Endothelial cell of umbilical vein (primary cell): Measurements from ENCODE around the gene PDCD2L. TPM values are rescaled to one million over a fixed set of nuclear protein-coding genes. Genes with fewer than 3 reads are reported as not detected.
"Not testable (repeated sequence)": the region's sequence is repeated elsewhere in the genome, so short reads cannot be mapped to it uniquely, and the experiment has no call there.

Source experiments
- BruUV-seq: library from RNA; stranded (reverse); fragments of 400-500 nt; replicated peaks from 2 replicates; lab custom pipeline; 2021; lab: Mats Ljungman, UMichigan
- CTCF ChIA-PET: fragments of 300-600, 350-600 bp; sonication (Branson Sonifier 250); formaldehyde crosslinking; loops from one replicate; lab custom pipeline; 2021; ENCODE audit warnings: antibody characterized with exemption, inconsistent platforms; lab: Charles Lee
- POLR2A ChIA-PET: fragments of 300-600, 350-600 bp; sonication (Branson Sonifier 250); formaldehyde crosslinking; loops from one replicate; lab custom pipeline; 2021; ENCODE audit warnings: antibody characterized with exemption, inconsistent platforms; lab: Charles Lee
- DNase-seq: peaks from one replicate; pipeline ENCODE4 v3.0.0-alpha.2; 2011; ENCODE audit warnings: low read depth, low spot score
- FAIRE-seq: peaks from 2 replicates; lab custom pipeline; 2011; peaks lifted over from hg19 to GRCh38; lab: Jason Lieb, UNC
- H2AFZ ChIP-seq: 2 replicates; pipeline ENCODE4 v1.6.0; 2012; ENCODE audit warnings: low read depth, low read length, control low read depth, inconsistent platforms
- H3K27ac ChIP-seq: 2 replicates; pipeline ENCODE4 v1.5.1; 2011; ENCODE audit warnings: low read depth, mild to moderate bottlenecking, control low read depth, low read length, moderate library complexity; ENCODE audit not compliant: insufficient read depth
- H3K27me3 ChIP-seq, 2 experiments: 2 replicates each; pipeline versions ENCODE4 v1.6.0 to v1.6.1; 2011; ENCODE audit warnings: low read length in 2 of 2, mixed read lengths in 1 of 2; ENCODE audit not compliant: control insufficient read depth in 2 of 2, insufficient read depth in 2 of 2
- H3K36me3 ChIP-seq, 2 experiments: 2 replicates in 1 of 2; 3 replicates in 1 of 2; pipeline ENCODE4 v1.5.1; 2011; ENCODE audit warnings: low read length in 2 of 2, mild to moderate bottlenecking in 1 of 2, moderate library complexity in 1 of 2; ENCODE audit not compliant: control insufficient read depth in 2 of 2, insufficient read depth in 2 of 2; ENCODE audit errors: extremely low read depth in 1 of 2
- H3K4me1 ChIP-seq: 3 replicates; pipeline ENCODE4 v1.5.1; 2011; ENCODE audit warnings: mild to moderate bottlenecking, low read length; ENCODE audit not compliant: control insufficient read depth, insufficient read depth; ENCODE audit errors: extremely low read depth
- H3K4me2 ChIP-seq: 2 replicates; pipeline ENCODE4 v1.6.1; 2011; ENCODE audit warnings: low read length, control low read depth, mixed read lengths; ENCODE audit not compliant: insufficient read depth
- H3K4me3 ChIP-seq, 3 experiments: fragments of 200-600 bp in 1 of 3; sonication (generic), shearing (Covaris generic) in 1 of 3; replicated peaks in 1 of 3; 2 replicates each; pipeline ENCODE4 v1.5.1; 2011 to 2016; ENCODE audit warnings: control low read depth in 3 of 3, low read length in 3 of 3, mild to moderate bottlenecking in 2 of 3, inconsistent platforms in 1 of 3, low read depth in 1 of 3, moderate library complexity in 1 of 3; ENCODE audit not compliant: insufficient read depth in 1 of 3
- H3K79me2 ChIP-seq: 2 replicates; pipeline ENCODE4 v1.6.0; 2012; ENCODE audit warnings: low read length, inconsistent platforms; ENCODE audit not compliant: control insufficient read depth, insufficient read depth
- H3K9ac ChIP-seq: replicated peaks from 2 replicates; pipeline ENCODE3; 2011; ENCODE audit warnings: low read length, control low read depth; ENCODE audit not compliant: insufficient read depth; ENCODE audit errors: extremely low read depth
- H3K9me1 ChIP-seq: replicated peaks from 3 replicates; pipeline ENCODE4 v1.6.0; 2011; ENCODE audit warnings: mild to moderate bottlenecking, low read length; ENCODE audit not compliant: control insufficient read depth, insufficient read depth; ENCODE audit errors: extremely low read depth
- H3K9me3 ChIP-seq: replicated peaks from 2 replicates; pipeline ENCODE4 v1.5.1; 2012; ENCODE audit warnings: low read length, inconsistent platforms; ENCODE audit not compliant: control insufficient read depth, insufficient read depth
- H4K20me1 ChIP-seq: replicated peaks from 2 replicates; pipeline ENCODE3; 2011; ENCODE audit warnings: mild to moderate bottlenecking, low read length; ENCODE audit not compliant: control insufficient read depth, insufficient read depth; ENCODE audit errors: extremely low read depth
- CTCF ChIP-seq, 2 donors: IDR thresholded peaks; 1 replicate in 1 of 2; 2 replicates in 1 of 2; pipeline ENCODE4 v1.5.1; 2011; ENCODE audit warnings: low read length in 2 of 2, mild to moderate bottlenecking in 2 of 2, moderate library complexity in 2 of 2, control low read depth in 1 of 2, inconsistent platforms in 1 of 2, low read depth in 1 of 2; ENCODE audit not compliant: insufficient read depth in 1 of 2; ENCODE audit errors: extremely low read depth in 1 of 2
- FOS ChIP-seq: IDR thresholded peaks from 2 replicates; pipeline ENCODE4 v1.6.1; 2011; ENCODE audit warnings: mild to moderate bottlenecking, low read length, moderate library complexity, borderline replicate concordance; ENCODE audit not compliant: insufficient read depth
- MAX ChIP-seq: IDR thresholded peaks from 2 replicates; pipeline ENCODE4 v1.6.1; 2011; ENCODE audit not compliant: insufficient read depth, insufficient read length
- MYC ChIP-seq: IDR thresholded peaks from one replicate; pipeline ENCODE4 v1.6.1; 2011; ENCODE audit warnings: mild to moderate bottlenecking, low read depth, low read length
- POLR2A ChIP-seq: IDR thresholded peaks from 2 replicates; pipeline ENCODE4 v1.6.1; 2012; ENCODE audit warnings: low read depth, mild to moderate bottlenecking, control low read depth, low read length
- POLR2AphosphoS5 ChIP-seq: IDR thresholded peaks from 2 replicates; pipeline ENCODE4 v1.6.1; 2012; ENCODE audit warnings: low read depth, mild to moderate bottlenecking, control low read depth, low read length, moderate library complexity; ENCODE audit not compliant: insufficient read depth
- dilution Hi-C: fragments of 300-500 bp; cut with MboI; formaldehyde crosslinking; loops from one replicate; pipeline ENCODE4 v1.15.0; 2019; ENCODE audit warnings: low sequenced_read_pairs; ENCODE audit not compliant: extremely low pct_ligation_motif_present
- intact Hi-C: fragments of 100-400 bp; cut with micrococcal nuclease; formaldehyde crosslinking; loops from one replicate; pipeline ENCODE4 v1.10.0; 2022
- polyA plus RNA-seq, 4 experiments: library from polyadenylated mRNA; depleted of rRNA in 3 of 4; stranded (reverse) in 3 of 4; unstranded in 1 of 4; fragments of >200 nt; gene quantifications; 2 replicates each; pipeline versions ENCODE4 v1.2.1 to v1.2.3, GENCODE V29; 2011 to 2012; ENCODE audit warnings: missing spikeins in 1 of 4
- total RNA-seq: library from RNA; stranded (reverse); gene quantifications from 2 replicates; pipeline ENCODE4 v1.2.3, GENCODE V29; 2021

The PDCD2L gene
- total and polyA plus RNA-seq, 2 donors (not counting 3 experiments of a cell fraction or from before 2014, with no cell fraction given), result 12.4 to 20.3 TPM

- H3K9me1 ChIP-seq, result no peaks in the 10 kb centered on the region
- dilution Hi-C loops, result no loop called here
- no peaks in the 10 kb centered on the region for H3K27me3 ChIP-seq
- no peak overlapping the region for H3K27ac ChIP-seq
- H4K20me1 ChIP-seq, result no peaks in the 10 kb centered on the region
- BruUV-seq, result no TSS peak
- FAIRE-seq, result no peak
- no peaks in the 10 kb centered on the region for H3K9me3 ChIP-seq
- H3K9ac ChIP-seq, result no peak overlapping the region
- no peaks in the 10 kb centered on the region for H3K4me1 ChIP-seq
- peaks cover 30% of the 10 kb centered on the region for H3K79me2 ChIP-seq
- ChIA-PET CTCF (no interaction called here), POLR2A (no interaction called here)
- no peak for TF ChIP-seq POLR2AphosphoS5
- TF ChIP-seq CTCF (IDR thresholded peaks at IDR 0.05; ENCODE audit: extremely low read depth in 1 of 2, insufficient read depth in 1 of 2, low read depth in 1 of 2, low read length in 2 of 2), result no peak
- no peak for TF ChIP-seq POLR2A
- no peak for TF ChIP-seq MYC
- no peak for TF ChIP-seq FOS
- no peak for TF ChIP-seq MAX
- DNase-seq, result no peak
- intact Hi-C loops, result no loop called here
- H3K4me3 ChIP-seq, result no peak overlapping the region
- H2AFZ ChIP-seq, result no peak overlapping the region
- peaks cover 18 to 24% of the 10 kb centered on the region in 2 experiments for H3K36me3 ChIP-seq
- no peak overlapping the region for H3K4me2 ChIP-seq
These were observed 50.5 kb downstream of the PDCD2L start for GRCh38 chr19:34454685-34455084.

GRCh38 chr19:34455783-34456480 is 51.7 kb downstream of the PDCD2L start:
- CTCF ChIA-PET, result interaction anchor here (0.6 to 1.4 kb wide), 3 partner anchors 10 to 26 kb away, joined by 3 to 5 read pairs (median 4); no protein-coding TSS in a partner anchor
- H3K79me2 ChIP-seq, result peaks cover 34% of the 10 kb centered on the region
- DNase-seq, intact Hi-C loops, H3K27me3 ChIP-seq, H2AFZ ChIP-seq, BruUV-seq, H3K9me3 ChIP-seq, POLR2A ChIA-PET, H3K4me3 ChIP-seq, FAIRE-seq, H3K9ac ChIP-seq, H3K27ac ChIP-seq, H4K20me1 ChIP-seq, H3K4me1 ChIP-seq, dilution Hi-C loops, H3K9me1 ChIP-seq, H3K4me2 ChIP-seq: not testable (repeated sequence)
- peaks cover 26 to 30% of the 10 kb centered on the region in 2 experiments for H3K36me3 ChIP-seq
